ENCODE results near the gene ADAR.

GRCh38 chr1:154627257-154628120 is 19.5 kb upstream of the ADAR start:
- TF ChIP-seq CTCF (IDR thresholded peaks at IDR 0.05; ENCODE audit: low read depth, low read length) (no peak), POLR2A (IDR thresholded peaks at IDR 0.05; ENCODE audit: extremely low read depth, insufficient read length) (no peak), MAX (IDR thresholded peaks at IDR 0.05; ENCODE audit: low read depth, low read length) (peak; percentile 98), MYC (IDR thresholded peaks at IDR 0.05; ENCODE audit: low read depth, low read length) (peak; percentile 97)

Data from NB4 (cell line).